Limb (tissue), 2 donors: ENCODE data around the gene KCNJ6.
"Not testable (repeated sequence)": the region's sequence is repeated elsewhere in the genome, so short reads cannot be mapped to it uniquely, and the experiment has no call there.

Experiments
- DNase-seq, 2 donors: peaks; one replicate each; pipeline ENCODE4 v3.0.0-alpha.2; 2016; ENCODE audit errors: extremely low spot score in 2 of 2

Gene KCNJ6

DNA sequence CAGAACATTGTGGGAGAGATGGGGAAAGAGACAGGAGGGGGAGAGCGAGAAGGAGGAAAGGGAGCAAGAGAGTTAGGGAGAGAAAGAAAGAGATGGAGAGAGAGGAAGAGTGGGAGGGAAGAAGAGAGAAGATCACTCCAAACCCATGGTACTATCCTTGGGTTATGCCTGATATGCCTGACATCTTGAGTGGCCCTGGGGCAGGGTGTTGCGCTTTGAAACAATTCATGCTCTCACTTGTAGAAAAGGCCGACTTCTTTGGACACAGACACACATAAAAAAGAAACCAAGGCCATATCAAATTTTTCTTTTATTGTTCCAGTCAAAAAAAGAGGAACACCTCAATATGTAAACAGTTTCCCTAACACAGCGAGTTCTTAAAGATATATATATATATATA, 309.2 kb downstream of the KCNJ6 start:
- no peak for DNase-seq

- no peak for DNase-seq
Measured at GRCh38 chr21:37606549-37606948, 309.7 kb downstream of the KCNJ6 start.

- DNase-seq: no peak
Measured at GRCh38 chr21:37605006-37605405, 311.3 kb downstream of the KCNJ6 start.

DNA sequence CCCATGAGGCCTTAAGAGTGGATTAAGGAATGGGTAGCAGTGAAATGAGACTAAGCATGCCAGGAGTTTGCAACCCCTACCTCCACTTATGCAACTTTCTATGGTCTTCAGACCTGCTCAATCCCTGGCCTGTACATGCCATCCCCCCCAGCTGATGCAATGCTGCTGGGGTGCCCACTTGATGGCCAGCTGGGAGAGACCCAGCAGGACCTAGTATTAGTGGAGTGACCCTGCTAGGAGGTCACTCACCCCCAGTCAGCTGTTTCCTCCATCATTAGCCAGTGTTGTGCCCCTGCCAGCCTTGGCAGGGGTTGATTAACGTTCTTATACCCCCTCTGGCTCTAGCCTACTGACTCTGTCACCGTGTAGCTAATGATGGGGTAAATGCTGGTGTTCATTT, 313.1 kb downstream of the KCNJ6 start:
- DNase-seq: no peak

GRCh38 chr21:37601915-37602314, 314.3 kb downstream of the KCNJ6 start:
- DNase-seq: no peak

GRCh38 chr21:37601027-37601426, 315.2 kb downstream of the KCNJ6 start:
- no peak for DNase-seq

GRCh38 chr21:37595944-37596343, 320.3 kb downstream of the KCNJ6 start:
- no peak for DNase-seq

GRCh38 chr21:37594472-37594951, 321.7 kb downstream of the KCNJ6 start:
- DNase-seq: no peak

- no peak for DNase-seq
Measured at GRCh38 chr21:37593740-37594471, 322.4 kb downstream of the KCNJ6 start.

DNA sequence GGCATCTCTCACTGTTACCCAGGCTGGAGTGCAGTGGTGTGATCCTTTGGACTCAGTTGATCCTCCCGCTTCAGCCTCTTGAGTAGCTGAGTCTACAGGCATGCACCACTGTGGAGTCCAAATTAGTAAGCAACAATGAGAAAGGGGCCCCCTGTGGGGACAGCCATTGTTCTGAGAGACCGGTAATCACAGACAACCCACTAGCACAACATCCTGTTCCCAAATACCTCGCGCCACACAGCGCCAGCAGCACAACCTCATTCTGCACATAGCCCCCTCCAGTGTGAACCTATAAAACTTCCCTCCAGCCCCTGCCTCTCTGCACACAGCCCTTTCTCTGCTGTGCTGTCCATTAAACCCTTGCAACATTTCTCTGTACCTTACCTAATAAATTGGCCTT, 323.2 kb downstream of the KCNJ6 start:
- no peak for DNase-seq

DNA sequence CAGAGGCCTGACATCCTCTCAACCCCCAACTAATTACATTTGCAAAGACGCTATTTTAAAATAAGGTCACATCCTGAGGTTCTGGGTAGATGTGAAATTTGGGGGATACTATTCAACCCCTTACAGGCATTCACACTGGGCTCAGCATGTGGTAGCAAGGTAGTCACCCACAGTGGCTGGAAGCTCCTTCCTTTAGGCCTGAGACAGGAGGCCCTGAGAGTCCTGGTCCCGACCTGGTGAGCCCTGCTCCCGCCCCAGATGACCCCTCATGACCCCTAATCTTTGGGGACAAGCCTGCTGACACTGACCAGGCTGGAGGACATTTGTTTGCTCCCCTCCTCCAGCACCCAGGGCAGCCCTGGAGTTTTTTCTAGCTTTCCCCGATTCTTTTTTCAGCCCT, 323.8 kb downstream of the KCNJ6 start:
- no peak for DNase-seq

- DNase-seq: not testable (repeated sequence)
Measured at GRCh38 chr21:37591994-37592393, 324.3 kb downstream of the KCNJ6 start.

- not testable (repeated sequence) for DNase-seq
Measured at GRCh38 chr21:37590836-37591235, 325.4 kb downstream of the KCNJ6 start.

DNA sequence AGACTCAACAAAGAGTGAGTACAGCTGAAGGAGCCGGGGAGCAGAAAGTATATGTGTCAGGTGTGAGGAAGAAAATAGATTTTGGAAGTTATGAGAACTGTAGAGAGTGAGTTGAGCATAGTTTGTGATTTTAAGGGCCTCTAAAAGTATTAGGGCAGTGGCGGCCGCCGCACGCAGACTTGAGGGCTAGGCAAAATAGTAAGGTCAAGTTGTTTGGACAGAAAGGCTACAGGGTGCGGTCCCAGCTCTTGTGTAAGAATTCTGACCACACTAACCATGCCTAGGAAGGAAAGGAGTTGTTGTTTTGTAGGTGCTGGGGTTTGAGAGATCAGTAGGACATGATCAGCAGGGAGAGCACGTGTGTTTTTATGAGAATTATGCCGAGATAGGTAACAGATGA, 327.6 kb downstream of the KCNJ6 start:
- DNase-seq: not testable (repeated sequence)

GRCh38 chr21:37587635-37588177, 328.6 kb downstream of the KCNJ6 start:
- no peak for DNase-seq

DNA sequence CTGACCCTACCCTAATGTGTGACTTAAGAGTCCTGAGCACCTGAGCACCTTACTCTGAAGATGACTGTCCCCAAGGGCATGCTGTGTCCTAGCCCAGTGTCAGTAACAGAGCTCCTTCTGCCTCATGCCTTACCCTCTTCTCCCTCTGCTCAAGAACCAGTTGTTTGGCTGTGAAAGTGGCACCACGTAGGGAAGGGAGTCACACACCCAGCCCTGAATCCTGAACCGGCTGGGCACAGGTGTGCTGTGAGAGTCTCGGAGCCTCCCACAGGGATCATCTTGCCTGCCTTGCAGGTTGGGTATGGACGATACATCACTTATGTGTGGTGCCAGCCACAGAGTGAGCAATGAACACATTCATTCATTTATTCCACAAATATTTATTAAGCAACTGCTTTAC, 329.1 kb downstream of the KCNJ6 start:
- no peak for DNase-seq

DNA sequence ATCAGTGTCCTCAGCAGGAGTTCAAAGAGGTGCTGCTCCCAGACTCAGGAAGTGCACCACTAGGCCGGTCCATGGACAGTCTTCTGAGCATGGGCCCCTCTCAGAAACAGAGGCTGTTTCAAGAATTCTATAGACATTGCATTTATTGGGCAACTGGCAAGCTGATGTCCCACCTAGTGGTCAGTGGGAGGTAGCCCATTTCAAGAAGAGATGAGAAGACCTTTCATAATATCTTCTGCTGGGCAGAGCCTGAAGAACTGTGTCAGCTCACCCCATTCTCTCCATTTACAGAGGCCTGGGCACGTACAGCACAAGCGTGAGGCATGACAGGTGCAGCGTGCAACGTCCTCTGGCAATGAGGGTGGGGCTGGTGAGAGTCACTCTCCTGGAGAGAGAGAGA, 333.7 kb downstream of the KCNJ6 start:
- DNase-seq: peak in 1 of 2 donors; percentile 6

GRCh38 chr21:37580666-37581065, 335.6 kb downstream of the KCNJ6 start:
- no peak for DNase-seq

- no peak for DNase-seq
Measured at GRCh38 chr21:37579356-37579755, 336.9 kb downstream of the KCNJ6 start.

DNA sequence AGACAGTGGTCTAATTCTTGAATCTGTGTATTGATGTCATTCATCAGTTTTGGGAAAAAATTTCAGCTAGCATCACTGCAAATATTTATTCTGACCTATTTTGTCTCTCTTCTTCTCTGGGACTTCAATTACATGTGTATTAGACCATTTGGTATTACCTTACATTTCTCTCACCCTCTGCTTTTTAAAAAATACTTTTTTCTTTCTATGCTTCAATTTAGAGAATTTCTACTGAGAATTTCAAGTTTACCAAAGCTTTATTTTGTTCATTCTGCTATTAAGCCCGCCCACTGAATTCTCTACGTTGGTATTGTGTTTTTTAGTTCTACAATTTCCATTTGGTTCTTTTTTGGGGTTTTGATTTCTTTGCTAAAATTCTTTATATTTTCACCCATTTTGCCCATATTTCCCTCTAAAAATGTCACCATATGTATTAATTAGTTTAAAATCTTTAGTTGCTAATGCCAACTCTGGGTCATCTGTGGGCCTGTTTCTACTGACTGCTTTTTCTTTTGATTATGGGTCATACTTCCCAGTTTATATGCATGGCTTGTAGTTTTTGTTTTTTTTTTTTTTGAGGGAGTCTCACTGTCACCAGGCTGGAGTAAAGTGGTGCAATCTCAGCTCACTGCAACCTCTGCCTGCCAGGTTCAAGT, 337.7 kb downstream of the KCNJ6 start:
- DNase-seq: no peak

- not testable (repeated sequence) for DNase-seq
Measured at GRCh38 chr21:37576929-37577328, 339.3 kb downstream of the KCNJ6 start.

GRCh38 chr21:37575580-37575979, 340.7 kb downstream of the KCNJ6 start:
- no peak for DNase-seq

DNA sequence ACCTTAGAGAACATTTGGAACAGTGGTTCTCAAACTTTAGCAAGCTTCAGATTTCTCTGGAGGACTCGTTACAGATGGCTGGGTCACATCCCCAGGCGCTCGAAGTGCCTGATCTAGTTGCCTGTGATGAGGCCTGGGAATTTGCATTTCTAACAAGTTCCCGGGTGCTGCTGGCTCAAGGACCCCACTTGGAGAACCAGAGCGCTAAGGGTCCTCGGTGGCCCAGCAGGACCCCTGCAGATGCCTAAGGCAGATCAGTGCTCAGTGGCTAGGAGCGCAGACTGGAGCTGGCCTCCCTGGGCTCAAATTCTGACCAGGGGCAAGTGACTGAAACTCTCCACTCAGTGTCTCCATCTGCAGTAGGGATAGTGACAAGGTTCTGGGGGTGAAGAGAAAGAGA, 341.5 kb downstream of the KCNJ6 start:
- no peak for DNase-seq
